ENCODE results near the gene UBL4A. TPM values are rescaled to one million over a fixed set of nuclear protein-coding genes. Genes with fewer than 3 reads are reported as not detected.

UBL4A gene
- total and polyA plus RNA-seq, 2 donors (not counting 3 experiments of a cell fraction or from before 2014, with no cell fraction given): 25.3 to 31.4 TPM

GRCh38 chrX:154437971-154438893 lies 48.2 kb downstream of the UBL4A start:
- FAIRE-seq: peak; percentile 28
- DNase-seq (ENCODE audit: low read depth, low spot score): no peak
- H3K9me3 ChIP-seq (replicated peaks; ENCODE audit: control insufficient read depth, insufficient read depth, low read length): no peaks in the 10 kb centered on the region
- H3K79me2 ChIP-seq (ENCODE audit: control insufficient read depth, insufficient read depth, low read length): peaks cover 41% of the 10 kb centered on the region
- H3K36me3 ChIP-seq (ENCODE audit: control insufficient read depth in 2 of 2, extremely low read depth in 1 of 2, insufficient read depth in 2 of 2, low read length in 2 of 2): peaks cover 4 to 37% of the 10 kb centered on the region in 2 experiments
- no peaks in the 10 kb centered on the region for H3K9me1 ChIP-seq (replicated peaks; ENCODE audit: control insufficient read depth, extremely low read depth, insufficient read depth, low read length)
- TSS peak; percentile 10 for BruUV-seq (replicated peaks)
- no peak for TF ChIP-seq JUN (IDR thresholded peaks at IDR 0.05; ENCODE audit: borderline replicate concordance, insufficient read depth, insufficient read length, low read depth)
- no peak overlapping the region for H2AFZ ChIP-seq (ENCODE audit: low read depth, low read length)
- POLR2A ChIA-PET: interaction anchor here (0.6 kb wide), 1 partner anchor 38 kb away, joined by 3 read pairs; no protein-coding TSS in a partner anchor
- intact Hi-C loops (cut with micrococcal nuclease): no loop called here
- H3K27ac ChIP-seq (ENCODE audit: insufficient read depth, low read depth, low read length): no peak overlapping the region
- H3K27me3 ChIP-seq (ENCODE audit: control insufficient read depth in 2 of 2, insufficient read depth in 2 of 2, low read length in 2 of 2): no peaks in the 10 kb centered on the region
- dilution Hi-C loops (cut with MboI; ENCODE audit: extremely low pct_ligation_motif_present, low sequenced_read_pairs): no loop called here
- peak overlapping the region; percentile 75 for H3K4me2 ChIP-seq (ENCODE audit: insufficient read depth, low read length)
- CTCF ChIA-PET: interaction anchor here (0.7 kb wide), 1 partner anchor 89 kb away, joined by 3 read pairs; no protein-coding TSS in a partner anchor
- H4K20me1 ChIP-seq (replicated peaks; ENCODE audit: control insufficient read depth, extremely low read depth, insufficient read depth, low read length): no peaks in the 10 kb centered on the region
- H3K4me1 ChIP-seq (ENCODE audit: control insufficient read depth, extremely low read depth, insufficient read depth, low read length): peaks cover 7% of the 10 kb centered on the region
- peak overlapping the region; percentile 59 for H3K9ac ChIP-seq (replicated peaks; ENCODE audit: extremely low read depth, insufficient read depth, low read length)
- H3K4me3 ChIP-seq (replicated peaks in 1 of 3; ENCODE audit: insufficient read depth in 1 of 3, low read depth in 1 of 3, low read length in 3 of 3): peak overlapping the region; percentile 47 to 94 (median 75)

GRCh38 chrX:154436983-154437752 lies 49.2 kb downstream of the UBL4A start, which contains the start of gene GDI1:
GDI1 (plus strand) TSS chrX:154437154; CDS start chrX:154437255, 101 bp downstream.
- Histone ChIP-seq H3K4me3 (replicated peaks in 1 of 3; ENCODE audit: insufficient read depth in 1 of 3, low read depth in 1 of 3, low read length in 3 of 3) (peak within 1 kb of the TSS; percentile 50 to 94 (median 75)), H2AFZ (ENCODE audit: low read depth, low read length) (peak within 1 kb of the TSS; percentile 41), H3K36me3 (ENCODE audit: control insufficient read depth in 2 of 2, extremely low read depth in 1 of 2, insufficient read depth in 2 of 2, low read length in 2 of 2) (peaks cover 4 to 39% of the 10 kb centered on the region in 2 experiments), H3K4me2 (ENCODE audit: insufficient read depth, low read length) (peak within 1 kb of the TSS; percentile 75), H3K79me2 (ENCODE audit: control insufficient read depth, insufficient read depth, low read length) (peaks cover 41% of the 10 kb centered on the region), H3K9me3 (replicated peaks; ENCODE audit: control insufficient read depth, insufficient read depth, low read length) (no peaks in the 10 kb centered on the region), H3K27me3 (ENCODE audit: control insufficient read depth in 2 of 2, insufficient read depth in 2 of 2, low read length in 2 of 2) (no peaks in the 10 kb centered on the region), H3K27ac (ENCODE audit: insufficient read depth, low read depth, low read length) (peak within 1 kb of the TSS; percentile 55), H4K20me1 (replicated peaks; ENCODE audit: control insufficient read depth, extremely low read depth, insufficient read depth, low read length) (no peaks in the 10 kb centered on the region), H3K4me1 (ENCODE audit: control insufficient read depth, extremely low read depth, insufficient read depth, low read length) (peaks cover 7% of the 10 kb centered on the region), H3K9ac (replicated peaks; ENCODE audit: extremely low read depth, insufficient read depth, low read length) (peak within 1 kb of the TSS; percentile 59), H3K9me1 (replicated peaks; ENCODE audit: control insufficient read depth, extremely low read depth, insufficient read depth, low read length) (no peaks in the 10 kb centered on the region)
- intact Hi-C loops (cut with micrococcal nuclease) (no loop called here), dilution Hi-C loops (cut with MboI; ENCODE audit: extremely low pct_ligation_motif_present, low sequenced_read_pairs) (no loop called here)
- CTCF ChIA-PET: no interaction called here
- no peak for FAIRE-seq
- DNase-seq (ENCODE audit: low read depth, low spot score): no peak
- POLR2A ChIA-PET: no interaction called here
- TF ChIP-seq MAX (IDR thresholded peaks at IDR 0.05; ENCODE audit: insufficient read depth, insufficient read length) (no peak), POLR2AphosphoS5 (IDR thresholded peaks at IDR 0.05; ENCODE audit: insufficient read depth, low read depth, low read length) (peak; percentile 38)
- no TSS peak for BruUV-seq (replicated peaks)
